IMR-90 (cell line): ENCODE results near the gene PHLPP2.

Experiments
- BHLHE40 ChIP-seq: fragments of 150-350 bp; IDR thresholded peaks from 2 replicates; pipeline ENCODE4 v1.6.1; 2016; ENCODE audit warnings: mild to moderate bottlenecking, low read depth, low read length
- CEBPB ChIP-seq: IDR thresholded peaks from 2 replicates; pipeline ENCODE4 v1.6.1; 2012; ENCODE audit warnings: low read depth, low read length, improper control_type of control experiment
- CTCF ChIP-seq: conservative IDR thresholded peaks from 2 replicates; pipeline ENCODE4 v1.5.1; 2012; ENCODE audit warnings: mild to moderate bottlenecking, low read depth, low read length, improper control_type of control experiment
- ELK1 ChIP-seq: fragments of 150-350 bp; IDR thresholded peaks from 2 replicates; pipeline ENCODE4 v1.6.1; 2016; ENCODE audit warnings: low read depth, mild to moderate bottlenecking, low read length, moderate library complexity, borderline replicate concordance
- MAFK ChIP-seq: IDR thresholded peaks from 2 replicates; pipeline ENCODE4 v1.6.1; 2012; ENCODE audit warnings: low read depth, low read length, improper control_type of control experiment
- MAZ ChIP-seq: IDR thresholded peaks from 2 replicates; pipeline ENCODE4 v1.6.1; 2012; ENCODE audit warnings: low read depth, mild to moderate bottlenecking, low read length, improper control_type of control experiment, moderate library complexity, borderline replicate concordance
- MXI1 ChIP-seq: IDR thresholded peaks from 2 replicates; pipeline ENCODE4 v1.6.1; 2012; ENCODE audit warnings: low read depth, mild to moderate bottlenecking, low read length, moderate library complexity, borderline replicate concordance
- POLR2A ChIP-seq: IDR thresholded peaks from 2 replicates; pipeline ENCODE4 v1.6.1; 2012; ENCODE audit warnings: mild to moderate bottlenecking, low read depth, low read length
- RAD21 ChIP-seq: IDR thresholded peaks from 2 replicates; pipeline ENCODE4 v1.6.1; 2012; ENCODE audit warnings: low read length, improper control_type of control experiment
- RCOR1 ChIP-seq: IDR thresholded peaks from 2 replicates; pipeline ENCODE4 v1.6.1; 2012; ENCODE audit warnings: mild to moderate bottlenecking, low read length, improper control_type of control experiment; ENCODE audit not compliant: insufficient replicate concordance
- RFX5 ChIP-seq: IDR thresholded peaks from 2 replicates; pipeline ENCODE4 v1.8.0; 2012; ENCODE audit warnings: low read depth, mild to moderate bottlenecking, low read length, moderate library complexity
- SMC3 ChIP-seq: fragments of 150-350 bp; IDR thresholded peaks from 2 replicates; pipeline ENCODE4 v1.6.1; 2016; ENCODE audit warnings: low read depth, mild to moderate bottlenecking, antibody characterized with exemption, low read length, moderate library complexity
- USF2 ChIP-seq: fragments of 150-350 bp; IDR thresholded peaks from 2 replicates; pipeline ENCODE4 v1.6.1; 2017; ENCODE audit warnings: mild to moderate bottlenecking, antibody characterized with exemption, low read length, low read depth

- TF ChIP-seq RFX5 (no peak), CTCF (no peak), POLR2A (no peak), ELK1 (no peak), BHLHE40 (no peak), USF2 (no peak), CEBPB (no peak), MXI1 (no peak), SMC3 (no peak), RAD21 (no peak), RCOR1 (no peak), MAFK (no peak), MAZ (no peak)
Measured at GRCh38 chr16:71609066-71609465, 115.4 kb downstream of the PHLPP2 start.
